Esophagus squamous epithelium (tissue), 5 donors: Measurements from ENCODE around the gene RELN. TPM values are rescaled to one million over a fixed set of nuclear protein-coding genes. Genes with fewer than 3 reads are reported as not detected.

Experiments
- DNase-seq: peaks from one replicate; lab custom pipeline; 2025; lab: John Stamatoyannopoulos, UW
- H3K27ac ChIP-seq, 4 donors: fragments of 200-600 bp; sonication (generic); one replicate each; pipeline ENCODE4 v1.5.1; 2016 to 2019; ENCODE audit warnings: mild to moderate bottlenecking in 1 of 4
- H3K27me3 ChIP-seq, 4 donors: fragments of 200-600 bp; sonication (generic); 1 replicate in 3 of 4; 2 replicates in 1 of 4; pipeline versions ENCODE4 v1.5.1 to v1.6.0; 2017 to 2021; ENCODE audit warnings: antibody characterized with exemption in 1 of 4
- H3K36me3 ChIP-seq, 3 donors: fragments of 200-600 bp; sonication (generic); one replicate each; pipeline ENCODE4 v1.5.1; 2016 to 2019
- H3K4me1 ChIP-seq, 3 donors: fragments of 200-600 bp; sonication (generic); one replicate each; pipeline ENCODE4 v1.5.1; 2017 to 2019
- H3K4me3 ChIP-seq, 4 donors: fragments of 200-600 bp; sonication (generic); 1 replicate in 3 of 4; 2 replicates in 1 of 4; pipeline ENCODE4 v1.5.1; 2016 to 2019; ENCODE audit warnings: mild to moderate bottlenecking in 2 of 4, moderate library complexity in 1 of 4
- H3K9me3 ChIP-seq, 3 donors: fragments of 200-600 bp; sonication (generic); one replicate each; pipeline ENCODE4 v1.5.1; 2016 to 2019
- POLR2A ChIP-seq, 4 donors: fragments of 450-650 bp; IDR thresholded peaks; one replicate each; pipeline ENCODE4 v1.6.1; 2017; ENCODE audit warnings: antibody characterized with exemption in 4 of 4, mild to moderate bottlenecking in 4 of 4, moderate library complexity in 3 of 4
- WGBS, 2 donors: methylation state at CpG; one replicate each; pipeline ENCODE4 v1.1.5; 2018; 5-methylcytosine and 5-hydroxymethylcytosine counted together
- intact Hi-C: fragments of 100-400 bp; cut with DNase I; formaldehyde crosslinking; loops from one replicate; pipeline ENCODE4 v1.15.0; 2022
- total RNA-seq, 4 donors: library from RNA; depleted of rRNA; stranded (reverse); fragments of >200 nt; gene quantifications; one replicate each; pipeline ENCODE4 v1.1.0, GENCODE V29; 2016
- TF ChIP-seq, protein P1 (sequence below), 6 experiments: fragments of 450-650 bp in 4 of 6; fragments of 200-600 bp in 2 of 6; sonication (generic) in 2 of 6; IDR thresholded peaks; one replicate each; pipeline ENCODE4 v1.5.1; 2016 to 2019; ENCODE audit warnings: antibody characterized with exemption in 6 of 6, mild to moderate bottlenecking in 4 of 6, moderate library complexity in 4 of 6
- donor health status: DM: yes; HTN: yes; CAD: no.

RELN gene
- total RNA-seq, 4 donors from 2014 or later, result 0.68 to 6.5 (median 1.00) TPM

DNA sequence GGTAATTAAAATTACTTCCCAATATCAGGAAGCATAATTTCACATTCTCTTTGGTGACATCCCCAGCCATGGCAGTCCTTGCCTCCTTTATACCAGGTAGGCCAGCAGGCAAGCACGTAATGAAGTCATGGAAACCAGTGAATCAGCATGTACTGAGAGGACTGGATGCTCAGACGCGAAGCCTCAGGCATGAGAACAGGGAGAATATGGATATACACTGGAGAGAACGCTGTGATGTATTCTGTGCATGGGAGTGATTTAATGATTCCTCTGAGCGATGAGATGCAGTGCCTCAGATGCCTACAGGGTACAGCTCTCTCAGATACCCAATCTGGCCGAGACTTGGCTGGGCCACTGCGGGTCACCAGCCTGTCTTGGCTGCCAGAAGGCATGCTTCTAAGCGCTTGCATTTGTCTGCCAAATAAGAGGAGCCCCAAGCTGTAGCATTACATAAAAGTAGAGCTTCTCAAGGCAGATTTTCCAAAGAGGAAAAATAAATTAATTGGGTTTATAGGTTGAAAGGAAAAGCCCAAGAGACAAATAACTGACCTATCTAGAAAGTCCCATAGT, 238.1 kb downstream of the RELN start:
- TF ChIP-seq, protein P1, sequence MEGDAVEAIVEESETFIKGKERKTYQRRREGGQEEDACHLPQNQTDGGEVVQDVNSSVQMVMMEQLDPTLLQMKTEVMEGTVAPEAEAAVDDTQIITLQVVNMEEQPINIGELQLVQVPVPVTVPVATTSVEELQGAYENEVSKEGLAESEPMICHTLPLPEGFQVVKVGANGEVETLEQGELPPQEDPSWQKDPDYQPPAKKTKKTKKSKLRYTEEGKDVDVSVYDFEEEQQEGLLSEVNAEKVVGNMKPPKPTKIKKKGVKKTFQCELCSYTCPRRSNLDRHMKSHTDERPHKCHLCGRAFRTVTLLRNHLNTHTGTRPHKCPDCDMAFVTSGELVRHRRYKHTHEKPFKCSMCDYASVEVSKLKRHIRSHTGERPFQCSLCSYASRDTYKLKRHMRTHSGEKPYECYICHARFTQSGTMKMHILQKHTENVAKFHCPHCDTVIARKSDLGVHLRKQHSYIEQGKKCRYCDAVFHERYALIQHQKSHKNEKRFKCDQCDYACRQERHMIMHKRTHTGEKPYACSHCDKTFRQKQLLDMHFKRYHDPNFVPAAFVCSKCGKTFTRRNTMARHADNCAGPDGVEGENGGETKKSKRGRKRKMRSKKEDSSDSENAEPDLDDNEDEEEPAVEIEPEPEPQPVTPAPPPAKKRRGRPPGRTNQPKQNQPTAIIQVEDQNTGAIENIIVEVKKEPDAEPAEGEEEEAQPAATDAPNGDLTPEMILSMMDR (IDR thresholded peaks at IDR 0.05), result no peak
- TF ChIP-seq POLR2A (IDR thresholded peaks at IDR 0.05), result no peak
- Histone ChIP-seq H3K36me3 (no peaks in the 10 kb centered on the region), H3K4me3 (no peak overlapping the region), H3K27ac (no peak overlapping the region), H3K27me3 (no peaks in the 10 kb centered on the region), H3K9me3 (no peaks in the 10 kb centered on the region), H3K4me1 (no peaks in the 10 kb centered on the region)
- DNase-seq, result no peak
- intact Hi-C loops, result no loop called here
- 75 to 79% methylated on average over 8 of the region's 8 CpGs for WGBS, 2 donors

DNA sequence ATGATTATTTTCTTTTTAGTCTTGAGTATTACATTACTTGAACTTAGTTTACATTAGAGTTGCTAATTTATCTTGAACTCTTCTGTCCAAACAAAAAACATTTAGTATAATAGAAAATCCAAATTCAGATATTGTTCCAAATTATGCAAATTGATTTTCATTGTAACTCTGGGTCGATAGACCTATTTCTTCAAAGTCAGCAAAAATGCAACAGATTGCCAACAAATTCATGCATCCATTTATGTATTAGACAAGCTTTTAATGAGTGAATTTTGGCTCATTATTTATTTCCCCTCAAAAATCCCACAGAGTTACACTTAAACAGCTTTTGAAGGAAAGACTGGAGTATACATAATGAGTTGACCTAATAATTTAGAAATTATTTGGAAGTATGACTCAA, 240.8 kb downstream of the RELN start:
- intact Hi-C loops, result no loop called here
- H3K27me3 ChIP-seq, result no peaks in the 10 kb centered on the region
- H3K4me3 ChIP-seq, result no peak overlapping the region
- H3K9me3 ChIP-seq, result no peaks in the 10 kb centered on the region
- no peaks in the 10 kb centered on the region for H3K36me3 ChIP-seq
- WGBS, 2 donors, result 53 to 54% methylated on average over 1 of the region's 1 CpG
- no peaks in the 10 kb centered on the region for H3K4me1 ChIP-seq
- no peak overlapping the region for H3K27ac ChIP-seq
- TF ChIP-seq, protein P1 (IDR thresholded peaks at IDR 0.05), result no peak
- TF ChIP-seq POLR2A (IDR thresholded peaks at IDR 0.05), result no peak
- no peak for DNase-seq

DNA sequence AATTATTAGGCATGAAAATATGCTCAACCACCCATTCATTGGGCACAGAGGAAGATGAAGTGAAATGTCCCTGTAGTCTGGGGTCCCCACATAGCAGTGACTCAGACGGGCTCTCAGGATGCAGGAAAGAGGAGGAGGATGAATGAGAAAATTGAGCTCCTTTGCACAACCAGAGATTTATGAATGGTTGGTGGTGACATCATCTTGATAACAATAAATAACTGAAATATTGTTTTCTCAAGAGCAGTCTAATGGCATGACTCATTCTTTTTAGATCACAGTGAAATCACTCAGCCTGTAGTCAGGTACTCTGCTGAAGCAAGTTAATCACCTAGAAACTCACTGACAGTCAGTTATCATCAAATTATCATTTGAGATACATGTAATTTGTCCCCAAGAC, 254.1 kb downstream of the RELN start:
- intact Hi-C loops, result no loop called here
- H3K27me3 ChIP-seq, result no peaks in the 10 kb centered on the region
- no peak overlapping the region for H3K4me3 ChIP-seq
- WGBS, 2 donors, result 29 to 57% methylated on average over 1 of the region's 1 CpG
- H3K9me3 ChIP-seq, result no peaks in the 10 kb centered on the region
- no peak overlapping the region for H3K27ac ChIP-seq
- no peaks in the 10 kb centered on the region for H3K36me3 ChIP-seq
- TF ChIP-seq, protein P1 (IDR thresholded peaks at IDR 0.05), result no peak
- TF ChIP-seq POLR2A (IDR thresholded peaks at IDR 0.05), result no peak
- no peak for DNase-seq
- H3K4me1 ChIP-seq, result no peaks in the 10 kb centered on the region

DNA sequence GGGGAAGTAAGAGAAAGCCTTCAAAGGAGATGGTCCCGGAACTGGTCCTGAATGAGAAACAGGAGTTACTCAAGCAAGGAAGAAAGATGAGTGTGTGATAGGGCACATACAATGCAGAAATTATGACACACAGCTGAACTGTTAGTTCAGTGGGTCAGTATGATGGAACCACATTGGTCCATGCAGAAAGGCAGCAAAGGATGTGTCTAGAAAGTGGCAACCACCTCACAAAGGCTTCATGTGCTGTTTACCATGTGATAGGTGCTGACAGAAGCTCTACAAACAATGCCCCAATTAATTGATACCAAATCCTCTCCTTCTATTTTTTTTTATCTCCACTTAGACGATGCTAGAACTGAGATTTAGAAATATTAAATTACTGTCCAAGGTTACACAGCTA, 258.3 kb downstream of the RELN start:
- no peak overlapping the region for H3K4me3 ChIP-seq
- no peaks in the 10 kb centered on the region for H3K9me3 ChIP-seq
- 63 to 81% methylated on average over 2 of the region's 2 CpGs for WGBS, 2 donors
- no peaks in the 10 kb centered on the region for H3K27me3 ChIP-seq
- no peak overlapping the region for H3K27ac ChIP-seq
- H3K36me3 ChIP-seq, result no peaks in the 10 kb centered on the region
- DNase-seq, result no peak
- H3K4me1 ChIP-seq, result no peaks in the 10 kb centered on the region
- intact Hi-C loops, result no loop called here
- TF ChIP-seq, protein P1 (IDR thresholded peaks at IDR 0.05), result no peak
- TF ChIP-seq POLR2A (IDR thresholded peaks at IDR 0.05), result no peak

DNA sequence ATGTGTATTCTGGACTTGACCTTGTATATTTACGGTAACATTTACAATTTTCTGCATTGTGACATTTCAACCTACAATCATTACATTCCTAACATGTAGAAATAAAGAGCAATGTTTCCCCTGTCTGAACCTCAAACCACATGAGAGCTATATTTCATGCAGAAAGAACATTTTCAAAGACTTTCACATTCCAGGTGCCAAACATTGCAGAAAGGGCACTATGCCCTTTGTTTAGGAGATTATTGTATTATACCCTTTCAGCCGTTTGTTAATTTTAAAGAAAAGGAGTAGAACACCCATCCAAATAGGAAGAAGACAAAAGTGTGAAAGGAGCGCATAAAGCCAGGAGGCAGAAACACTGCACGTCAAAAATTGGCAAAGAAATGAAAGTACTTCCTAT, 260.4 kb downstream of the RELN start:
- intact Hi-C loops, result no loop called here
- H3K9me3 ChIP-seq, result no peaks in the 10 kb centered on the region
- H3K27ac ChIP-seq, result no peak overlapping the region
- H3K4me1 ChIP-seq, result no peaks in the 10 kb centered on the region
- H3K4me3 ChIP-seq, result no peak overlapping the region
- no peak for DNase-seq
- TF ChIP-seq, protein P1 (IDR thresholded peaks at IDR 0.05), result no peak
- no peak for TF ChIP-seq POLR2A (IDR thresholded peaks at IDR 0.05)
- WGBS, 2 donors, result 29 to 39% methylated on average over 4 of the region's 4 CpGs
- H3K36me3 ChIP-seq, result no peaks in the 10 kb centered on the region
- H3K27me3 ChIP-seq, result no peaks in the 10 kb centered on the region
